GM19193 (cell line): ENCODE measurements around the gene AFAP1L2.

Source experiments
- POLR2A ChIP-seq: IDR thresholded peaks from 4 replicates; pipeline ENCODE4 v1.6.1; 2011; ENCODE audit not compliant: insufficient read depth, insufficient read length; ENCODE audit errors: extremely low read depth

Gene AFAP1L2

GRCh38 chr10:114367351-114368056 is 36.8 kb downstream of the AFAP1L2 start:
- no peak for TF ChIP-seq POLR2A

- no peak for TF ChIP-seq POLR2A
Observed at GRCh38 chr10:114364726-114365125, 39.6 kb downstream of the AFAP1L2 start.

GRCh38 chr10:114363745-114364454 is 40.4 kb downstream of the AFAP1L2 start:
- no peak for TF ChIP-seq POLR2A

- TF ChIP-seq POLR2A = no peak
Observed at GRCh38 chr10:114362826-114363355, 41.4 kb downstream of the AFAP1L2 start.

- no peak for TF ChIP-seq POLR2A
Observed at GRCh38 chr10:114359953-114360345, 44.4 kb downstream of the AFAP1L2 start.

GRCh38 chr10:114359041-114359952 is 45.0 kb downstream of the AFAP1L2 start:
- TF ChIP-seq POLR2A = no peak

- no peak for TF ChIP-seq POLR2A
Observed at GRCh38 chr10:114357515-114357996, 46.7 kb downstream of the AFAP1L2 start.

- no peak for TF ChIP-seq POLR2A
Observed at GRCh38 chr10:114356751-114357514, 47.4 kb downstream of the AFAP1L2 start.

GRCh38 chr10:114356126-114356525 is 48.2 kb downstream of the AFAP1L2 start:
- no peak for TF ChIP-seq POLR2A

GRCh38 chr10:114353383-114353782 is 50.9 kb downstream of the AFAP1L2 start:
- no peak for TF ChIP-seq POLR2A

GRCh38 chr10:114352653-114353298 is 51.5 kb downstream of the AFAP1L2 start:
- no peak for TF ChIP-seq POLR2A

GRCh38 chr10:114350751-114351150 is 53.6 kb downstream of the AFAP1L2 start:
- TF ChIP-seq POLR2A = no peak

- no peak for TF ChIP-seq POLR2A
Observed at GRCh38 chr10:114349522-114350215, 54.6 kb downstream of the AFAP1L2 start.

GRCh38 chr10:114347791-114348190 is 56.5 kb downstream of the AFAP1L2 start:
- no peak for TF ChIP-seq POLR2A

GRCh38 chr10:114347241-114347640 is 57.1 kb downstream of the AFAP1L2 start:
- no peak for TF ChIP-seq POLR2A
